Keratinocyte (primary cell): ENCODE results near the gene SCUBE1. TPM values are rescaled to one million over a fixed set of nuclear protein-coding genes. Genes with fewer than 3 reads are reported as not detected.

Experiments used
- DNase-seq: peaks from one replicate; pipeline ENCODE4 v3.0.0-alpha.2; 2011; ENCODE audit warnings: low read depth, missing footprints, low spot score
- FAIRE-seq: peaks from 2 replicates; lab custom pipeline; 2011; peaks lifted over from hg19 to GRCh38; lab: Jason Lieb, UNC
- H2AFZ ChIP-seq: 2 replicates; pipeline ENCODE4 v1.6.0; 2012; ENCODE audit warnings: low read length, control low read depth, inconsistent platforms; ENCODE audit not compliant: control insufficient read depth
- H3K27ac ChIP-seq: 2 replicates; pipeline ENCODE4 v1.5.1; 2011; ENCODE audit warnings: low read length; ENCODE audit not compliant: control insufficient read depth, insufficient read depth
- H3K27me3 ChIP-seq: 3 replicates; pipeline ENCODE4 v1.6.0; 2011; ENCODE audit warnings: low read length; ENCODE audit not compliant: control insufficient read depth, insufficient read depth; ENCODE audit errors: extremely low read depth
- H3K36me3 ChIP-seq, 2 experiments: 2 replicates in 1 of 2; 3 replicates in 1 of 2; pipeline ENCODE4 v1.5.1; 2011; ENCODE audit warnings: low read length in 2 of 2, mild to moderate bottlenecking in 1 of 2; ENCODE audit not compliant: control insufficient read depth in 2 of 2, insufficient read depth in 2 of 2; ENCODE audit errors: extremely low read depth in 1 of 2
- H3K4me1 ChIP-seq: 3 replicates; pipeline ENCODE4 v1.5.1; 2011; ENCODE audit warnings: low read length; ENCODE audit not compliant: control insufficient read depth, insufficient read depth; ENCODE audit errors: extremely low read depth
- H3K4me2 ChIP-seq: 3 replicates; pipeline ENCODE4 v1.6.0; 2011; ENCODE audit warnings: low read depth, low read length; ENCODE audit not compliant: control insufficient read depth, insufficient read depth; ENCODE audit errors: extremely low read depth
- H3K4me3 ChIP-seq, 3 experiments: fragments of 200-600 bp in 1 of 3; sonication (generic) in 1 of 3; 2 replicates in 2 of 3; 3 replicates in 1 of 3; pipeline ENCODE4 v1.5.1; 2011 to 2016; ENCODE audit warnings: low read length in 3 of 3, mild to moderate bottlenecking in 3 of 3, control low read depth in 2 of 3, inconsistent platforms in 1 of 3, low read depth in 1 of 3, mixed read lengths in 1 of 3, mixed run types in 1 of 3, moderate library complexity in 1 of 3; ENCODE audit not compliant: control insufficient read depth in 2 of 3, insufficient read depth in 2 of 3; ENCODE audit errors: extremely low read depth in 1 of 3
- H3K79me2 ChIP-seq: 2 replicates; pipeline ENCODE4 v1.6.0; 2012; ENCODE audit warnings: low read length; ENCODE audit not compliant: control insufficient read depth, insufficient read depth
- H3K9ac ChIP-seq: 3 replicates; pipeline ENCODE4 v1.6.0; 2011; ENCODE audit warnings: low read length; ENCODE audit not compliant: control insufficient read depth, insufficient read depth; ENCODE audit errors: extremely low read depth
- H3K9me1 ChIP-seq: 3 replicates; pipeline ENCODE4 v1.6.0; 2011; ENCODE audit warnings: low read length; ENCODE audit not compliant: control insufficient read depth, insufficient read depth; ENCODE audit errors: extremely low read depth
- H3K9me3 ChIP-seq: 2 replicates; pipeline ENCODE4 v1.5.1; 2012; ENCODE audit warnings: low read depth, low read length; ENCODE audit not compliant: control insufficient read depth
- H4K20me1 ChIP-seq: 3 replicates; pipeline ENCODE4 v1.6.0; 2011; ENCODE audit warnings: low read length; ENCODE audit not compliant: control insufficient read depth, insufficient read depth; ENCODE audit errors: extremely low read depth
- CTCF ChIP-seq, 3 experiments: IDR thresholded peaks in 1 of 3; conservative IDR thresholded peaks in 1 of 3; optimal IDR thresholded peaks in 1 of 3; 2 replicates in 2 of 3; 3 replicates in 1 of 3; pipeline versions ENCODE3 to v1.5.1; 2011; ENCODE audit warnings: low read length in 3 of 3, mild to moderate bottlenecking in 3 of 3, moderate library complexity in 2 of 3, control low read depth in 1 of 3, inconsistent platforms in 1 of 3; ENCODE audit not compliant: insufficient read depth in 2 of 3; ENCODE audit errors: extremely low read depth in 1 of 3
- EZH2 ChIP-seq: IDR thresholded peaks from one replicate; pipeline ENCODE4 v1.6.1; 2012; ENCODE audit warnings: inconsistent platforms, mild to moderate bottlenecking, low read length, moderate library complexity
- dilution Hi-C: fragments of 300-500 bp; cut with MboI; formaldehyde crosslinking; loops from one replicate; pipeline ENCODE4 v1.7.0; 2020; ENCODE audit warnings: low sequenced_read_pairs; ENCODE audit not compliant: extremely low pct_ligation_motif_present
- polyA plus RNA-seq, 5 experiments: library from polyadenylated mRNA; depleted of rRNA in 3 of 5; stranded (reverse) in 3 of 5; stranded (forward) in 1 of 5; unstranded in 1 of 5; fragments of >200 nt; gene quantifications; 1 replicate in 1 of 5; 2 replicates in 3 of 5; 3 replicates in 1 of 5; pipeline versions ENCODE4 v1.2.1 to v1.2.3, GENCODE V29; 2011 to 2012; ENCODE audit warnings: missing spikeins in 2 of 5, low read depth in 1 of 5, low replicate concordance in 1 of 5

Gene SCUBE1
- polyA plus RNA-seq, 1 donor (not counting 4 experiments of a cell fraction or from before 2014, with no cell fraction given) = not detected

- DNase-seq (no peak), FAIRE-seq (no peak)
- Histone ChIP-seq H3K27ac (no peak overlapping the region), H3K27me3 (peaks cover 1% of the 10 kb centered on the region), H3K36me3 (no peaks in the 10 kb centered on the region), H3K79me2 (no peaks in the 10 kb centered on the region), H3K4me2 (no peak overlapping the region), H3K4me1 (no peaks in the 10 kb centered on the region), H4K20me1 (no peaks in the 10 kb centered on the region), H3K9ac (no peak overlapping the region), H3K9me1 (no peaks in the 10 kb centered on the region), H2AFZ (no peak overlapping the region), H3K4me3 (no peak overlapping the region), H3K9me3 (no peaks in the 10 kb centered on the region)
- TF ChIP-seq CTCF (optimal IDR thresholded peaks at IDR 0.05 in 1 of 3, IDR thresholded peaks at IDR 0.05 in 1 of 3, conservative IDR thresholded peaks at IDR 0.05 in 1 of 3; ENCODE audit: extremely low read depth in 1 of 3, insufficient read depth in 2 of 3, low read length in 3 of 3) = no peak
- no peak for TF ChIP-seq EZH2
- dilution Hi-C loops = no loop called here
These were observed 97.5 kb downstream of the SCUBE1 start for GRCh38 chr22:43245717-43246116.

- H3K9me1 ChIP-seq = no peaks in the 10 kb centered on the region
- H3K36me3 ChIP-seq = no peaks in the 10 kb centered on the region
- no peaks in the 10 kb centered on the region for H3K9me3 ChIP-seq
- no peak overlapping the region for H3K4me2 ChIP-seq
- TF ChIP-seq CTCF (optimal IDR thresholded peaks at IDR 0.05 in 1 of 3, IDR thresholded peaks at IDR 0.05 in 1 of 3, conservative IDR thresholded peaks at IDR 0.05 in 1 of 3; ENCODE audit: extremely low read depth in 1 of 3, insufficient read depth in 2 of 3, low read length in 3 of 3) (no peak), EZH2 (no peak)
- DNase-seq (no peak), FAIRE-seq (no peak)
- no peak overlapping the region for H2AFZ ChIP-seq
- dilution Hi-C loops = no loop called here
- H3K4me3 ChIP-seq = no peak overlapping the region
- no peaks in the 10 kb centered on the region for H3K79me2 ChIP-seq
- H4K20me1 ChIP-seq = no peaks in the 10 kb centered on the region
- H3K27ac ChIP-seq = no peak overlapping the region
- no peak overlapping the region for H3K9ac ChIP-seq
- H3K27me3 ChIP-seq = peaks cover 8% of the 10 kb centered on the region
- no peaks in the 10 kb centered on the region for H3K4me1 ChIP-seq
These were observed 98.2 kb downstream of the SCUBE1 start for GRCh38 chr22:43244803-43245527.
